Prostate gland (tissue), 2 donors: ENCODE results near the gene FOXP1.

Experiments used
- CTCF ChIP-seq, 4 experiments: fragments of 200-600 bp in 2 of 4; fragments of 450-650 bp in 2 of 4; sonication (generic) in 2 of 4; IDR thresholded peaks; 1 replicate in 3 of 4; 2 replicates in 1 of 4; pipeline ENCODE4 v1.5.1; 2016 to 2019; ENCODE audit warnings: antibody characterized with exemption in 4 of 4, mild to moderate bottlenecking in 2 of 4, moderate library complexity in 2 of 4
- POLR2A ChIP-seq: fragments of 450-650 bp; IDR thresholded peaks from one replicate; pipeline ENCODE4 v1.6.1; 2016; ENCODE audit warnings: antibody characterized with exemption, mild to moderate bottlenecking
- POLR2AphosphoS5 ChIP-seq: sonication (generic); formaldehyde crosslinking; IDR thresholded peaks from one replicate; pipeline ENCODE4 v1.6.1; 2017; ENCODE audit warnings: antibody characterized with exemption

GRCh38 chr3:71005702-71006321, 577.7 kb downstream of the FOXP1 start:
- TF ChIP-seq CTCF (IDR thresholded peaks at IDR 0.05) (no peak), POLR2A (no peak), POLR2AphosphoS5 (peak; percentile 25)
